Nephron (organoid): ENCODE measurements around the gene ATXN7L1.

Experiments
- H3K27ac Mint-ChIP-seq, 3 experiments: 2 replicates each; pipeline ENCODE4 v1.8.0; 2020; ENCODE audit warnings: mixed read lengths in 3 of 3, mild to moderate bottlenecking in 2 of 3, moderate library complexity in 1 of 3
- H3K27me3 Mint-ChIP-seq: 2 replicates; pipeline ENCODE4 v1.8.0; 2021; ENCODE audit warnings: low read depth, mild to moderate bottlenecking, moderate library complexity, mixed read lengths
- H3K36me3 Mint-ChIP-seq: 2 replicates; pipeline ENCODE4 v1.8.0; 2020; ENCODE audit warnings: low read depth, mixed read lengths
- H3K4me1 Mint-ChIP-seq: 2 replicates; pipeline ENCODE4 v1.8.0; 2020; ENCODE audit warnings: mixed read lengths
- H3K4me3 Mint-ChIP-seq, 3 experiments: 2 replicates each; pipeline ENCODE4 v1.8.0; 2020; ENCODE audit warnings: mild to moderate bottlenecking in 3 of 3, mixed read lengths in 3 of 3, moderate library complexity in 2 of 3
- H3K9me3 Mint-ChIP-seq: 2 replicates; pipeline ENCODE4 v1.8.0; 2020; ENCODE audit warnings: mixed read lengths
- CTCF ChIP-seq, 3 experiments: fragments of 200-600 bp; sonication (generic); IDR thresholded peaks; one replicate each; pipeline ENCODE4 v1.5.0; 2021; ENCODE audit warnings: antibody characterized with exemption in 3 of 3; ENCODE audit not compliant: unreplicated experiment in 3 of 3

ATXN7L1 gene

DNA sequence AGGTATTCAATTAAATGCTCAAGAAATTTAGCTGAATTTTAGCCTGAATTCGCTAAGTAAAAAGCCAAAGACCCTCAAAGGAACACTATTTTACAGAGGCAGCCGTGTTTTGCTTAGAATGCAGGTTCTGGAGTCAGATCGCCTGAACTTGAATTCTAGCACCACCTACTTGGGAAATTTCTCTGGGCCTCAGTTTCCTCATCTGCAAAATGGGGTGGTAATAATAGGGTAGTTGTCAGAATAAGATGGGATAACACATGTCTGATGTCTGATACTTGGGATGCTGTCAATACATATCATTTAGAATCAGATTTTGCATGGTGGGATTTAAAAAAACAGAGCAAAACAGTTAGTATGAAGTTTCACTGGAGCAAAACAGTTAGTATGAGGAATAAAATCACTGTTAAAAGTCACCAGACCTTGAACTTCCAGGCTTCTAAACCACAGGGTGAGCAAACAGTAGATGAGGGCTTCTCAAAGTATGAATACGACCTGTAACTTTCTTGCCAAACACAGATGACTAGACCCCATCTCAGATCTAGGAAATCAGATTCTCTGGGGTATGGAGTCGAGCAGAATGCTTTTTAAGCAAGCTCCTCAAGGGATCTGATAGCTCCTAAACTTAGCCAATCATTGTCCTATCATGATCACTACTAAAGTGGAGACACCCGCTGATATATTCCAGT lies 75.4 kb downstream of the ATXN7L1 start:
- Mint-ChIP-seq H3K27me3 (peaks cover 4% of the 10 kb centered on the region), H3K36me3 (peaks cover 7% of the 10 kb centered on the region), H3K27ac (no peak overlapping the region), H3K4me3 (no peak overlapping the region), H3K9me3 (no peaks in the 10 kb centered on the region), H3K4me1 (peaks cover 34% of the 10 kb centered on the region)
- no peak for TF ChIP-seq CTCF (IDR thresholded peaks at IDR 0.05; ENCODE audit: unreplicated experiment in 3 of 3)

GRCh38 chr7:105800442-105800841 lies 76.0 kb downstream of the ATXN7L1 start:
- TF ChIP-seq CTCF (IDR thresholded peaks at IDR 0.05; ENCODE audit: unreplicated experiment in 3 of 3) = no peak
- Mint-ChIP-seq H3K27ac (no peak overlapping the region), H3K9me3 (no peaks in the 10 kb centered on the region)

DNA sequence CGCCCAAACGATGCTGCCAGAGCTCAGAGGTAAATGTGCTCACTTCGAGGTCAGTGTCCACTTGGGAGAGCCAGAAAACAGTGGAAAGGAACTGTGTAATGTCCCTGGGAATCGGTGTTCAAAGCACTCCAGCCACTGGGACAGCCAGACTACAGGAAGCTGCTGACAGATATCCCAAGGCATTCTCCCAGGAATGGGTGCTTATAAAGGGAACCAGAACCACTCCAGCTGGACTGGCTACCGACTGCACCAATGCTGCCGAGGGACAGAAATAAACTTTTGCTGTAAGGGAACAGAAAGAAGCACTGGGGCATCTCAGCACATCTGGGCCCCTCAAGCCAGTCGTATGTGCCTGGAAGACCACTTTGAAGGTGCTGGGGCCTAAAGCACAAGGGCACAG lies 76.7 kb downstream of the ATXN7L1 start:
- Mint-ChIP-seq H3K4me3 (no peak overlapping the region), H3K27ac (no peak overlapping the region), H3K36me3 (peaks cover 15% of the 10 kb centered on the region), H3K27me3 (peaks cover 4% of the 10 kb centered on the region), H3K9me3 (no peaks in the 10 kb centered on the region), H3K4me1 (peaks cover 33% of the 10 kb centered on the region)
- TF ChIP-seq CTCF (IDR thresholded peaks at IDR 0.05; ENCODE audit: unreplicated experiment in 3 of 3) = no peak

More at GRCh38 chr7:105800442-105800841, 76.0 kb downstream of the ATXN7L1 start:
- H3K27me3 Mint-ChIP-seq = peaks cover 4% of the 10 kb centered on the region
- H3K36me3 Mint-ChIP-seq = peaks cover 9% of the 10 kb centered on the region
- H3K4me1 Mint-ChIP-seq = peaks cover 31% of the 10 kb centered on the region
- H3K4me3 Mint-ChIP-seq = no peak overlapping the region

DNA sequence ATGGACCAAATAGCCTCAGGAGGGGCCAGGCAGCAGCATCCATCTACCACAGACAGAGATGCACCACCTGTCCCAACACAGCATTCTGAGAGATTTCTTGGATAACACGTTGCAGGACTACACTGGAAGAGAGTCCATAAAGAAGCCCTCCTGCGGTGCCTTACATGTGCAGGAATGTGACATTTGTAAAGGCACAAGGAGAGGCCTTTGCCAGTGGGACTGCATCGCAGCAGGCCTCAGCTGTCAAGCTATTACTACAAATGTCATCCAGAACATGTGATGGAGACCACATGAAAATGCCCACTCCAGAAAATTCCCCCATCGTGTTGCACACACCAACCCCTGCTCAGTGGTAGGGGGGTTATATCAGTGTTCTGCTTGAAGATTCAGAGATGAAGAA lies 77.4 kb downstream of the ATXN7L1 start:
- Mint-ChIP-seq H3K36me3 (peaks cover 16% of the 10 kb centered on the region), H3K4me1 (peaks cover 32% of the 10 kb centered on the region), H3K9me3 (no peaks in the 10 kb centered on the region), H3K27me3 (peaks cover 4% of the 10 kb centered on the region), H3K27ac (no peak overlapping the region), H3K4me3 (no peak overlapping the region)
- no peak for TF ChIP-seq CTCF (IDR thresholded peaks at IDR 0.05; ENCODE audit: unreplicated experiment in 3 of 3)

DNA sequence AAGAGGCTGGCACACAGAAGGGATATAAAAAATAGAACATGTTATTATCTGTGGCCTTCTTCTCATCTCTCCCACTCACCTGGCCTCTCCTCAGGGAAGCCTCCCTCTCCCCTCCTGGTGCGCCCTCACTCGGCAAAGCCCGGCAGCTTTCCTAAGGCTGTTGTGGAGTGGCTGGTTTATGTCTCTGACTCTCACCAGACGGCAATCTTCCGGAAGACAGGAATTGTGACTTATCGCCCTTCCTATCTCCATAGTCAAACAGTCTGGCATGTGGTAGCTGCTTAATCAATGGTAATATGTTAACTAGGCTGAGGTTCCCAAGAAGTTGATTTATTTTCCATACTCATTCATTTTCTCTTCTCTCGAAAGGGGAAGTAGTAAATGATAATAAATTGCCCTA lies 78.7 kb downstream of the ATXN7L1 start:
- Mint-ChIP-seq H3K9me3 (no peaks in the 10 kb centered on the region), H3K36me3 (peaks cover 24% of the 10 kb centered on the region), H3K27ac (no peak overlapping the region), H3K4me1 (peaks cover 32% of the 10 kb centered on the region), H3K27me3 (peaks cover 4% of the 10 kb centered on the region), H3K4me3 (no peak overlapping the region)
- TF ChIP-seq CTCF (IDR thresholded peaks at IDR 0.05; ENCODE audit: unreplicated experiment in 3 of 3) = no peak

GRCh38 chr7:105796365-105796764 lies 80.0 kb downstream of the ATXN7L1 start:
- H3K27me3 Mint-ChIP-seq = no peaks in the 10 kb centered on the region
- no peaks in the 10 kb centered on the region for H3K9me3 Mint-ChIP-seq
- TF ChIP-seq CTCF (IDR thresholded peaks at IDR 0.05; ENCODE audit: unreplicated experiment in 3 of 3) = no peak
- peaks cover 32% of the 10 kb centered on the region for H3K4me1 Mint-ChIP-seq
- peaks cover 24% of the 10 kb centered on the region for H3K36me3 Mint-ChIP-seq
- no peak overlapping the region for H3K27ac Mint-ChIP-seq
- no peak overlapping the region for H3K4me3 Mint-ChIP-seq
